HG03469 (cell line): ENCODE measurements around the gene PSMA3.

ENCODE experiments used
- ATAC-seq: cut with Tn5 transposase; IDR thresholded peaks from one replicate; pipeline ENCODE4 v1.9.1; 2021; ENCODE audit warnings: mild to moderate bottlenecking, moderate library complexity, moderate number of reproducible peaks; ENCODE audit not compliant: unreplicated experiment

PSMA3 gene

GRCh38 chr14:58270628-58271027 is 26.0 kb downstream of the PSMA3 start:
- ATAC-seq = no peak

- no peak for ATAC-seq
These were observed 28.1 kb downstream of the PSMA3 start for GRCh38 chr14:58272588-58273372.

GRCh38 chr14:58274881-58275280 is 30.2 kb downstream of the PSMA3 start:
- ATAC-seq = no peak

- ATAC-seq = no peak
These were observed 31.0 kb downstream of the PSMA3 start for GRCh38 chr14:58275527-58276190.

GRCh38 chr14:58276208-58276607 is 31.6 kb downstream of the PSMA3 start:
- no peak for ATAC-seq

GRCh38 chr14:58278177-58278576 is 33.5 kb downstream of the PSMA3 start:
- no peak for ATAC-seq

- ATAC-seq = peak; percentile 50
These were observed 36.5 kb downstream of the PSMA3 start for GRCh38 chr14:58280954-58281787.

- no peak for ATAC-seq
These were observed 37.3 kb downstream of the PSMA3 start for GRCh38 chr14:58281969-58282368.

- ATAC-seq = no peak
These were observed 38.4 kb downstream of the PSMA3 start for GRCh38 chr14:58282925-58283593.

GRCh38 chr14:58283730-58284129 is 39.1 kb downstream of the PSMA3 start:
- no peak for ATAC-seq

GRCh38 chr14:58285132-58285531 is 40.5 kb downstream of the PSMA3 start:
- ATAC-seq = no peak

- ATAC-seq = no peak
These were observed 43.0 kb downstream of the PSMA3 start for GRCh38 chr14:58287607-58288042.

- no peak for ATAC-seq
These were observed 43.6 kb downstream of the PSMA3 start for GRCh38 chr14:58288106-58288792.

GRCh38 chr14:58291646-58292045 is 47.0 kb downstream of the PSMA3 start:
- ATAC-seq = no peak

GRCh38 chr14:58292187-58292586 is 47.5 kb downstream of the PSMA3 start:
- ATAC-seq = no peak

- no peak for ATAC-seq
These were observed 49.6 kb downstream of the PSMA3 start for GRCh38 chr14:58294201-58294600.

GRCh38 chr14:58296726-58297125 is 52.1 kb downstream of the PSMA3 start:
- ATAC-seq = no peak

GRCh38 chr14:58297412-58297761 is 52.7 kb downstream of the PSMA3 start:
- no peak for ATAC-seq

- ATAC-seq = peak; percentile 83
These were observed 53.3 kb downstream of the PSMA3 start for GRCh38 chr14:58297762-58298476.
